ENCODE results near the gene SDK1.
A peak's percentile ranks its signal among the peaks of the same experiment; 100 is the strongest.

Gene SDK1

DNA sequence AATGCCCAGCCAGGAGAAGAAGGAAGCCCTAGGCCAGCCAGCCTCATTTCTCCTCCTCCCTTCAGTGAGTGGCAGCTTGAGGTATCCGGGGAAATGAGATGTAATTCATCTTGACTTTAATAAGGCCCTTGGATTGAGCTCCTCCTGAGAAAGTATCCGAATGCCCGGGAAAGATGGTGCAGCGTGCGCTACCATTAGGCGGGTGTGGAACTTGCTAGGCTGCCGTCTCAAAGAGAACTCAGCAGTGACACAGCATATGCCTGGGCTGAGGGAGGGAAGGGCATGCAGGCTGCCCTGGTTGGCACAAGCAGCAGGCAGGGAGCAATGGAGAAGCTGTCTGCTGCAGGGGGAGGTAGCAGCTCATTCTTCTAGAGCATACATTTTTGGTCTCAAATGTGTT lies 721.2 kb downstream of the SDK1 start:
- intact Hi-C loops (cut with DNase I): no loop called here
- DNase-seq: no peak

DNA sequence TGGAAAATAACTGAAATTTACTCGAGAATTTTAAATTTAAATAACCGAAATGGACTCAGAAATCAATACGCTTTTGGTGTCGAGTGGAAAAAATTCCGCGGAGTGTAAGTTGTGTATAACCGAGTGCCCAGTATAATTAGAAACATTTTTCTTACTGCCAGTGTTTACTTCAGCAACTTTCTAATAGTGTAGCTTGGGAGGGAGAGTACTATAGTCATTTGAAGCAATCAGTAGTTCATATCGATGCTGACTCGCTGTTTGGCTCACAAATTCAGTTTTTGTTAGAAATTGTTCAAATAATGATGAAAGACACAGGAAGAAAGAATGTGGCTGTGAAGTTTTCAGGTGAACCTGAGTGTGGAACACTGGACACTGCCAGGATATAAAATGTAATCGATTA lies 722.5 kb downstream of the SDK1 start:
- DNase-seq: no peak
- intact Hi-C loops (cut with DNase I): no loop called here

DNA sequence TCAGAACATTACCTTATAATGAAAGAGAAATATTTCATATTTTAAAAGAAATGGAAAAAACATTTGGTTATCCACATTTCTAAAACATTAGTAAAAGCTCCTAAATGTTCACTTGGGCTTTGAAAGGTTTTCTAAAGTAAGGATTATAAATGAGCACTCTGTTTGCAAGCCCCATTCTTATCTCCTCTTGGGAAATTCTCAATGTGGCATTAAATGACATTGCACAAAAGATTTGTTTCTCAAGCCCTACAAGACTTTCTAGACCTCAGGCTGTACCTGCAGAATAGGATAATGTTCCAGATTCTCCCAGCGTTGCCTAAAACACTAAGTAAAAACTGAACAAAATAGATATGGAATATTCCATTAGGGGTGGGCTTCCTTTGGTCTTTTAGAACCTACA lies 723.1 kb downstream of the SDK1 start:
- intact Hi-C loops (cut with DNase I): no loop called here
- DNase-seq: no peak

DNA sequence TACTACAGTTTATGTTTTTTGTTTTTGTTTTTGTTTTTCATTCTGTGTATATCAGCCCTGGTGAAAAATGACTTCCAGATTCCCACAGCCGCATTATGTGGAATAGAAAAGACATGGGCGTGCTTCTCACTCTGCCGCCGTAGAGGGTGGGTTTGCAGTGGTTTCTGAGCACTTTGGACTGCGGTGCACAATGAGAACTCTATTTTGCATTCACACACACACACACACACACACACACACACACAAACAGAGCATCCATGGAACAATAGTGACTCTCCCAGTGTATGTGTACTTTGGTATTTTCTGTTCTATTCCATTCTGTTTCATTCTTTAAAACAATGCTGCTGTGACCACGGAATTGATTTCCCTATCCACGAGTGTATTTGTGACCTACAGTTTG lies 723.8 kb downstream of the SDK1 start:
- intact Hi-C loops (cut with DNase I): no loop called here
- no peak for DNase-seq

DNA sequence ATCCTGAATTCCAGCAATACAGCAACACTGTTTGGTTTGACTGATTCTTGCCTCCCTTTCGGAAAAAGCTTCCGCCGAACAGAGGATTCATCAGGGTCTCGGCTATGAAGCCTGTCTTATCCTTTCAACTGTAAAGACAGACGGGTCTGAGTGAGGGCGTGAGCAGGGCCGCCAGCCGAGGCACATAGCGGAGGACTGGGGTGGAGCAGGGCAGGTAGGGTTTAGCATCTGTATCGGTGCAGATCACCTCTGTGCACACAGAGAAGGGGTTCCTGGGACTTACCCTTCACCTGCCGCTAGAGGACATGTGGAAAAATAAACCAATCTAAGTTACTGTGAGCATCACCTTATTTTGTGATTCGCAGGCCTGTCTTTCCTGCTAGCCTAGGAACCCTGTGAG lies 724.2 kb downstream of the SDK1 start:
- intact Hi-C loops (cut with DNase I): no loop called here
- DNase-seq: no peak

DNA sequence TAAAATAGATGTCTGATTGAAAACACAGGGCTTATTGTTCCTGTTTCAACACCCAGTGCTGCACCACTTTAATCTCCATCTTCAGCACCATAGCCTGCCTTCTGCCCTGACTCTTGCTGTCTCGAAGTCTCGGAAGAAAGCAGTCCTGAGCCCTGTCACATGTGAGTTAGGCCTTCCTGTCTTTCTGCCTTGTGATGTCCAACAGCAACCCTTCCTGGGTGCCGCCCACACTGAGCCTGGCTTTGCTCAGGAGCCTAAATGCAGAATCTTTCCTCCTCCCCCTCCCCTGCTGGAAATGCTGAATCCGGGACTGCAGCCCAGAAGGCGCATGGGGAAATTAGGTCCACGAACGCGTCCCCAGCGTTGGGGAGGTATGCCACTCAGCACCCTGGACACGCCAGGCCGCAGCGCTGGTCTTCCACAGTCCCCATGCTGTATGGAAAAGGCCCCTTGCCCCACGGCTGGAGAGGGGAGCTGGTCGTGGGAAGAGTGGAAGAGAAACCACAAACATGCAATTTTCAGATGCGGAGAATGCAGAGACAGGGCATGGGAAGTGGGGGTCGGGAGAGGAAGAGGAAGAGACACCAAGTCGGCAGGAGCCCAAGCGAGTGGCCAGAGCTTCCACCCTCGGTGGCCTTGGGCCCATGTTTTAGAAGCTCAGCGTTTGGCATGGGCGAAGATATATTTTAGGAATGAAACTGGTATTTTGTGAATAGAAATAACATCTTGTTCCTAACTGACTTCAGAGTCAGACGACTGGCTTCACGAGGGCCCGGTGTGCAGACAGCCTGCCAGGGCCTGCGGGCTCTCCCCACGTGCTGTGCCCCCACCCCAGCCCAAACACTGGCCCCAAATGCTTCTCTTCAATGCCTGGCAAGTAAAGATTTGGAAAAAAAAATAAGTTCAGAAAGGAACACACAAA lies 724.9 kb downstream of the SDK1 start:
- peak in 1 of 42 donors; percentile 14 for DNase-seq
- intact Hi-C loops (cut with DNase I): no loop called here

DNA sequence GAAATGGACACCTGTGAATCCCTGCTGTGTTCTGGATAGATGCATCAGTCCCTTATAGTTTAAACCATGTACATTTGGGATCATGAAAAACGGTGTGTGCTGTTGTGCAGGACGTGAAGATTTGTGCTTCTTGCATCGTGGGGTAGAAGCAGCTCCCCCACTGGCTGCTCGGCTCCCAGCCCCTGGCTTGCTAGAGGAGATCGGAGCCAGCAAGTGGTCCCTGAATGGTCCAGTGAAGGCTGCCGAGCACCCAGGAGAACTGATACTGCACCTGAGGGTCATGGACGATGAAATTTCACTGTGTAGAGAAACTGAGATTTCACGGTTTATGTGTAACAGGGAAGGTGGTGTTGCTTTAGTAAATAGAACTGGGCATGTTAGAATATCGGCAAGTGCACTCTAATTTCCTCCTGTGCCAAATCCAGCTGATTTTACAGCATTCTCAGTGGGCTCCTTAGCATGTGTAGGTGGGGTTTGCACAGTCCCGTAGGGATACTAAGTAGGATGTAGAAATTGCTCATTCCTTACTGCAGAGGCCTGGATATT lies 726.0 kb downstream of the SDK1 start:
- intact Hi-C loops (cut with DNase I): no loop called here
- peak in 1 of 42 donors; percentile 14 for DNase-seq

DNA sequence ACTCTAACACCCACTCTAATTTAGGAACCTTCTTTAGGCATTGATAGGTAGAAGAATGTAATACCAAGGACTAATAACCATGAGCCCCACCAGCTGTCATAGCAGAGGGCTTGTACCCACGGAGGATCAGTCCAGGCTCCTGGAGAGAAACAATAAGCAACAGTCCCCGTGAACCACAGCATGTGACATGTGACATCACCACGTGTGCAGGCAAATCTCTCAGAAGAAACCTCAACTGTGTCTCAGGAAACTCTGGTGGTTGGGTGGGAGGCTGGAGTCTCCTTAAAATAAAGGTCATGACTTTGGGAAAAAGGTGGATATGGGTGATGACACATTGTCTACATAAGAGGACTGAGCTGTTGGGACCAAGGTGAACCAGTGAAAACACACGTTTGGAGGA lies 727.2 kb downstream of the SDK1 start:
- intact Hi-C loops (cut with DNase I): no loop called here
- DNase-seq: no peak

DNA sequence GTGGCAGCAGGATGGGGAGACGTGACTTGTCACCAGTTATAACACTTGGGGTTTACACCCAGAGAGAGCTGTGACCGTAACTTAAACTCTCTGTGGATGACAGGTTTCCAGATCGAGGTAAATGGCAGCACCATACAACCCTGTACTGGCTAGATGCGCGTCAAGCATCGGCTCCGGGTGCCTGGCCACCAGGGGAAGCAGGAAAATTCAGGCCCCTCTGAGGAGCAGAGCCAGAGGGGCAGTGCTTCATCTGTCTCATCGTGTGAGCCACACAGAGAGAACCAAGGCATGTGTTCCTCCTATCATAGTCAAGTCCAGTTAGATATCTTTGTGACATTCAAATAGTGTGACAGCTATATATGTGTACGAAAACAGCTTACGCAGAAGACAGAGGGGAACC lies 728.9 kb downstream of the SDK1 start:
- no peak for DNase-seq

DNA sequence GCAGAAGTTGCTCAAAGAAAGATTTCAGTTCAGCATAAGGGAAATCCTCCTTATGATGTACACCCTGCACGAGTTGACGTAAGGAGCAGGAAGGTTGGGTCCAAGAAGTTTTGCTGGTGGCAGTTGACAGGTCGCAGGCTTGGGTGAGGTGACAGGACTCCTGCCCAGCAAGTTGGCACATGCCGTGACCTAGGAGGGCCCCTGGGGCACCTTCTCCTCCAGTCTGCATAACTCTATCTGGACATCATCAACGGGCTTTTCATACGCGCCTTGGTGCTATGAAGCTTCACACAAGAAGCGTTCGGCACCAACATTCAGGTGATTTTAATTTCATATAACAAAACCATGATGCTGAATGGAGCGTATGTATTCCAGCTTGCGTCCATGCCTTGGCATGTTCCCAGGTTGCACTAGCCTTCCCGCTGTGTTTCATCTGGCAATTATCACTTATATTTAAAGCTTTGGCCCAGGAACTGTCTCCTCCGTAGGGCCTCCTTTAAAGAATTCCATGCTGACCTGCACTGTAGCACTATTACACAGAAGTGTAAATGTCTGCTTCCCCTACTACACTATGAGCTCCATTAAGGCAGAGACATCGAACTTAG lies 729.4 kb downstream of the SDK1 start:
- intact Hi-C loops (cut with DNase I): no loop called here
- no peak for DNase-seq

More for the DNA sequence above, 728.9 kb downstream of the SDK1 start:
- intact Hi-C loops (cut with DNase I): no loop called here

DNA sequence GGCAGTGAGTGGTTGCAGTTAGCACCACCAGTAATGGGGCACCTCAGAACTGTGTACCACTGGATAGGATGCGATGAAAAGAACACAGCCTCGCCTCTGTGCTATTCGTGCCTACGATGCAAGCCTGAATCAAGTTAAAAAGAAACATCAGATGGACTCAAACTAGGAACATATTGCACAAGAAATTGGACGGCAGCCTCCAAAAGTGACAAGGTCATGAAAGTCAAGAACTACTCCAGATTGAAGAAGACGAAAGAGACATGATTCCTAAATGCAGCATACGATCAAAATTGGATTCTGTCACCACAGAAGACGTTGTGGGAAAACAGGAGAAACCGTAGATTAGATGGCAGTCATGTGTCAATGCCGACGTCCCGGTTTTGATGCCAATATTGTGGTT lies 732.9 kb downstream of the SDK1 start:
- intact Hi-C loops (cut with DNase I): no loop called here
- DNase-seq: no peak

DNA sequence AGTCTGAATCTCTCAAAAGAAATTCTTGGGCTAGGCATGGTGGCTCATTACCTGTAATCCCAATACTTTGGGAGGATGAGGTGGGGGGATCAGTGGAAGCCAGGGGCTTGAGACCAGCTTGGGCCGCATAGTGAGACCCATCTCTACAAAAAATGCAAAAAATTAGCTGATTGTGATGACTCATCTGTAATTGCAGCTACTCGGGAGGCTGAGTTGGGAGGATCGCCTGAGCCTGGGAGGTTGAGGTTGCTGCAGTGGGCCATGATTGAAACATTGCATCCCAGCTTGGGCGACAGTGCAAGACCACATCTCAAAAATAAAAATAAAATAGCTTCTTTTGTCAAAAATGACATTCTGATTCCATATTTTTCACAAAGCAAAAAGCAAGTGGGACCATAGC lies 736.3 kb downstream of the SDK1 start:
- intact Hi-C loops (cut with DNase I): no loop called here

DNA sequence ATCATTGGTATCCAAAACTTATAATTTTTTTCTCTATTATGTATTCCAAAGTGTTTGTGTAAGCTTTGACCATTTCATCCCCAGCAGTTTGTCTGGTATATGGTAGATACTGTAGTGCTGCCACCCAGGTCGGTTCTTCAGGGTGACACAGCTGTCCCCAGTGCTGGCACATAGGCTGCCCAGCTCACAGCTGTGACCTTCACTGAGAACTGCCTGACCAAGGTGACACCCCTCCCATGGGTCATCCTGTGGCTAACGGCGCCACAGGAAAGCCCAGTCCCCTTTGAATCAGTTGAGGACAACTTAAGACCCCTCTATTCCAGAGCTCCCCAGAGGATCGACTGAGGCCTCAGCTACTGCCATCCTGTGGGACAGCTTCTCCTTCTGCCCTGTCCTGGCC lies 736.8 kb downstream of the SDK1 start:
- no peak for DNase-seq
- intact Hi-C loops (cut with DNase I): no loop called here

More for the DNA sequence above, 736.3 kb downstream of the SDK1 start:
- no peak for DNase-seq

DNA sequence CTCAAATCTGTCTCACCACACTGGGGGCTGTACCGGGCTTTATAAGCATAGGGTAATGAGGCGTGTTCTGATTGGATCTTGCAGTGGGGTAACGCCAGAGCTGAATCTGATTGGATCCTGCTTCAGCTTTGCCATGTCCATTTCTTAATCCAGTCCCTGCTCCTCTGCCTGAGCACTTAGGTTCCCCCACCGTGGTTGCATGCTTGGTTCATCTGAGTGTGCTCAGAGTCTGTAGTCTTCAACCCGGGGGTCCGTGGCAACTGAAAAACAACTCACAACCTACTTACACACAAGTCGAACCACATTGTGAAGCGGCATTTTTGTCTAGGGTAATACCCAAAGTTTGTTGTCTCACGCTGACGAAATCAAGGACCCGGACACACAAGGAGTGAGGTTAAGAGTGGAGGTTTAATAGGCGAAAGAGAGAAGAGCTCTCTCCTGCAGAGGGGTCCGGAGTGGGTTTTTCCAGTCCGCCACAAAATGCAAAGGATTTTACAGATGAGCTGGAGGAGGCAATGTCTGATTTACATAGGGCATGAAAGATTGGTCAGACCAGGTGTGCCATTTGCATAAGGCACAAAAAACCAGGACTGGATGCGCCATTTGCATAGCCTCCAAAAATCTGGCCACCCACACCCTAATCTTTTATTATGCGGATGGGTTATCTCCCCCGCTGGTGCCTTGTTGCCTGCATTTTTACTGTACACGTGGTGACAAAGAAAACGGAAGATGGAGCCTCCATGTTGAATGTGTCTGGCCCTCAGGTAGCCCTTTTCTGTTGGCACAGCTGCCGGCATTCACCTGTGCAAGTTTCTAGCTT lies 739.3 kb downstream of the SDK1 start:
- no peak for DNase-seq
- intact Hi-C loops (cut with DNase I): no loop called here

DNA sequence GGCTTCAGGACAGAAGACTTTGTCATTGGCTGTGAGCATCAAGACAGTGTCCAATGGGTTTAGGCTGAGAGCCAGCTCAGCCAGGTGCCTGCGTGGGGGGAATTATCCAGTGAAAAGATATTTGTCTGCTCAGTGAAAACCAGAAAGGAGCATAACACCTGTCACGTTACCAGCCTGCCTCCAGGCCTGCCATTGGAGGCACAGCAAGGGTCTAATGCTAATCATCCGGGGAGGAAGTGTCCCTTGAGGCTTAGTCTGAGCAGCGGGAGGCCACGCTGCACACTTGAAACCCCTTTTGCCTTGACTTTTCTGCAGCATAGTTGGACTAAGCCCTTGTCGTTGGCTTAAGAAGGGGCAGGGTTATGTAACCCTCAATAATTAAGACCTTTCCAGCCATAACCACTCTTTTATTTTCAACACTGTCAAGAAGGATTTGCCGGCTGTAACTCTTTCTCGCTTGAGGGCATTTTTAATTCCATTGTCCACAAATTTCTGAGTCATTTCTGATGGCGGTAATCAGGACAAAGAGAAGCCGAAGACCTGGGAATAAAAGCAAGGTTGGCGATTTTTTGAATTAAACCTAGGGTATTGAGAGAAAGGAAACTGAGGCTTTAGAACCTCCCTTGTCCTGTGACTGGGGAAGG lies 741.5 kb downstream of the SDK1 start:
- intact Hi-C loops (cut with DNase I): no loop called here
- DNase-seq: no peak

DNA sequence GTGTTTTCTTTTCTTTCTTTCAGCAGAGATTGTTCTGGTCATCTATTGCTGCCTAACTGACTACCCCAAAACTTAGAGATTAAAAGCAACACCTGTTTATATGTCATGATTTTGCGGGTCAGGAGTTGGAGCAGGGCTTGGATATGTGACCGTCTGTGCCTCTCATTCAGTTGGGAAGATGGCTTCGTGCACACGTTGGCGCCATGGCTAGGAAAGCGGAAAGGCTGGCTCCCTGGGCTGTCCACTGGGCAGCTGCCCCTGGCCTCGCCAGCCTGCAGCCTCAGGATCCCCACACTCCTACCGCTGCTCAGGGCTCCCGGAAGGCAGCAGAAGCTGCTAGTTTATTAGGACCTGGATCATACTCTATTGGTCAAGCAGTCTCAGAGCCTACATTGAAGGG lies 742.9 kb downstream of the SDK1 start:
- DNase-seq: no peak
- intact Hi-C loops (cut with DNase I): no loop called here

DNA sequence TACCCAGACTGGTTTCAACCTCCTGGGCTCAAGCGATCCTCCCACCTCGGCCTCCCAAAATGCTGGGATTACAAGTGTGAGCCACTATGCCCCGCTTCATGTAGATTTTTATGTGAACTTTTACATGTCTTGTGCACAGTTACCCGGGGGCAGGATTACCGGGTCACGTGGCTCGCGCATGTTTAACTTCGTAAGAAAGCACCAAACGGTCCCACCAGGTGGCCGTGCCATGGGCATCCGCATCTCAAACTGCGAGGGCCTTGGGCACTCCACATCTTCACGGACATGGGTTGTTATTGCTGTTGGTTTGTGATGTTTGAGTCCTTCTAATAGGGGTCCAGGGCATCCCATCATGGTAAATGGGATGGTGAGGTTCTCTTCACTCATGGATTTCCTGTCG lies 744.4 kb downstream of the SDK1 start:
- no peak for DNase-seq
- intact Hi-C loops (cut with DNase I): no loop called here

DNA sequence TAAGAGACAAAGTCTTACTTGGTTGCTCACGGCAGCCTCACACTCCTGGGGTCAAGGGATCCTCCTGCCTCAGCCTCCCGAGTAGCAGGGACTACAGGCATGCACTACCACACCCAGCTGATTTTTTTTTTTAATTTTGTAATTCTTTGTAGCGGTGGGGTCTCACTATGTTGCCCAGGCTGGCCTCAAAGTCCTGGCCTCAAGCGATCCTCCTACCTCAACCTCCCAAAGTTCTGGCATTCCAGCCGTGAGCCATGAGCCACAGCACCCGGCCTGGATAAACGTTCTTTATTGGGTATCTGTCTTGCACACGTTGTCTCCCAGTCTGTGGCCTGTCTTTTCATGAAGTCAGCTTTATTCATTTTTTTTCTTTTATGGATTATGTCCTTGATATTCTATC lies 744.9 kb downstream of the SDK1 start:
- DNase-seq: no peak

DNA sequence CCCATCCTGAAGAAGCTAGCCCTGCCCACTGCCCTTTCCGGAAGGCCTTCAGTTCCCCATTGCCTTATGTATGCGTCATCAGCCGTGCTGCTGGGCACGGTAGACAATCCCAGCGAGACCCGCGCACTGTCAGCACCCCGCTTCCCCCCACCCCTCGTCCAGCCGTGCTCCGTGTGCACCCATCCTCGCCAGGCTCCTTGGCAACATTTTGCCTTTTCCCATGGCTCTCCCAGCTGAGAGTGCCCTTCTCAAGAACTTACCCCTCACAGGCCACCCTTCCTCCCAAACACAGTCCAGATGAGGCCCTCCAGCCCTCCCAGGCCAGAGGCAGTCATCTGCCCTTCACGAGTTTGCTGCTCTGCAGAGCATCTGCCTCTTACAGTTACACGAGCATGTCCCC lies 747.3 kb downstream of the SDK1 start:
- no peak for DNase-seq
- intact Hi-C loops (cut with DNase I): no loop called here

More for the DNA sequence above, 744.9 kb downstream of the SDK1 start:
- intact Hi-C loops (cut with DNase I): no loop called here
